ENCODE results near the gene RFTN1. TPM values are rescaled to one million over a fixed set of nuclear protein-coding genes. Genes with fewer than 3 reads are reported as not detected.

RFTN1 gene
- total RNA-seq, 2 experiments from 2014 or later: 81.8 to 152 TPM

DNA sequence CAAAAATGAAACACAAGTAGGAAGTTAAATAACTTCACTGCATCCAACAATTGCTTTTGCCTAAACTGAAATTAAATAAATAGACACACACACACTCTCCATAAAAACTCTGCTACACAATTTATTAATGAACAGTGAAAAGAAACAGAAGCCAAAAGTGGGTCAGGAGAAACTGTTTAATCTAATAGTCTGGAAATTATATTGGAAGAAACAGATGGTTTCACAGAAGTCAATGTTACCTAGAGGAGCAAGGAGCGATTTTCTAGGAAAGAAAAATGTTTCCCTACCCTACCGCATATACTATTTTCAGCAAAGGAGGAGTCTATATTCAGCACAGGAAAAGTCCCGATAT lies 32.0 kb downstream of the RFTN1 start:
- Histone ChIP-seq H4K20me1 (ENCODE audit: insufficient read depth, low read length) (0 out of 2 replicates have a peak, but pooled peaks cover 4% of the 10 kb centered on the region), H3K4me1 (ENCODE audit: insufficient read depth, low read length, poor library complexity, severe bottlenecking) (peaks cover 62% of the 10 kb centered on the region), H3K79me2 (ENCODE audit: insufficient read depth, low read depth, low read length) (peaks cover 100% of the 10 kb centered on the region), H3K9me2 (ENCODE audit: insufficient read depth, low read length) (no peaks in the 10 kb centered on the region), H2AFZ (ENCODE audit: low read length) (no peak overlapping the region), H3K27ac (ENCODE audit: low read depth, low read length, poor library complexity, severe bottlenecking) (peak overlapping the region; percentile 77), H3K9me3 (ENCODE audit: low read length) (peaks cover 13% of the 10 kb centered on the region), H3K4me2 (ENCODE audit: low read length) (peak overlapping the region; percentile 67), H3K4me3 (ENCODE audit: low read depth, low read length, poor library complexity, severe bottlenecking) (peak overlapping the region; percentile 50), H3K36me3 (ENCODE audit: insufficient read depth, low read length) (peaks cover 86% of the 10 kb centered on the region)
- POLR2A ChIA-PET: interaction anchor here (1.0 to 8.4 kb wide), 9 partner anchors 10 to 118 kb away, joined by 5 to 69 read pairs (median 19); no protein-coding TSS in a partner anchor
- intact Hi-C loops (cut with micrococcal nuclease; ENCODE audit: unreplicated experiment): no loop called here
- no peak for DNase-seq (ENCODE audit: low spot score)
- CTCF ChIA-PET (ENCODE audit: unreplicated experiment): interaction anchor here (1.1 kb wide), 1 partner anchor 23 kb away, joined by 4 read pairs; no protein-coding TSS in a partner anchor
- TF ChIP-seq EZH2phosphoT487 (IDR thresholded peaks at IDR 0.05; ENCODE audit: borderline replicate concordance, low read depth, low read length): no peak
- TF ChIP-seq, protein P1, sequence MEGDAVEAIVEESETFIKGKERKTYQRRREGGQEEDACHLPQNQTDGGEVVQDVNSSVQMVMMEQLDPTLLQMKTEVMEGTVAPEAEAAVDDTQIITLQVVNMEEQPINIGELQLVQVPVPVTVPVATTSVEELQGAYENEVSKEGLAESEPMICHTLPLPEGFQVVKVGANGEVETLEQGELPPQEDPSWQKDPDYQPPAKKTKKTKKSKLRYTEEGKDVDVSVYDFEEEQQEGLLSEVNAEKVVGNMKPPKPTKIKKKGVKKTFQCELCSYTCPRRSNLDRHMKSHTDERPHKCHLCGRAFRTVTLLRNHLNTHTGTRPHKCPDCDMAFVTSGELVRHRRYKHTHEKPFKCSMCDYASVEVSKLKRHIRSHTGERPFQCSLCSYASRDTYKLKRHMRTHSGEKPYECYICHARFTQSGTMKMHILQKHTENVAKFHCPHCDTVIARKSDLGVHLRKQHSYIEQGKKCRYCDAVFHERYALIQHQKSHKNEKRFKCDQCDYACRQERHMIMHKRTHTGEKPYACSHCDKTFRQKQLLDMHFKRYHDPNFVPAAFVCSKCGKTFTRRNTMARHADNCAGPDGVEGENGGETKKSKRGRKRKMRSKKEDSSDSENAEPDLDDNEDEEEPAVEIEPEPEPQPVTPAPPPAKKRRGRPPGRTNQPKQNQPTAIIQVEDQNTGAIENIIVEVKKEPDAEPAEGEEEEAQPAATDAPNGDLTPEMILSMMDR (conservative IDR thresholded peaks at IDR 0.05; ENCODE audit: low read length): no peak
- BruUV-seq (replicated peaks): no TSS peak

DNA sequence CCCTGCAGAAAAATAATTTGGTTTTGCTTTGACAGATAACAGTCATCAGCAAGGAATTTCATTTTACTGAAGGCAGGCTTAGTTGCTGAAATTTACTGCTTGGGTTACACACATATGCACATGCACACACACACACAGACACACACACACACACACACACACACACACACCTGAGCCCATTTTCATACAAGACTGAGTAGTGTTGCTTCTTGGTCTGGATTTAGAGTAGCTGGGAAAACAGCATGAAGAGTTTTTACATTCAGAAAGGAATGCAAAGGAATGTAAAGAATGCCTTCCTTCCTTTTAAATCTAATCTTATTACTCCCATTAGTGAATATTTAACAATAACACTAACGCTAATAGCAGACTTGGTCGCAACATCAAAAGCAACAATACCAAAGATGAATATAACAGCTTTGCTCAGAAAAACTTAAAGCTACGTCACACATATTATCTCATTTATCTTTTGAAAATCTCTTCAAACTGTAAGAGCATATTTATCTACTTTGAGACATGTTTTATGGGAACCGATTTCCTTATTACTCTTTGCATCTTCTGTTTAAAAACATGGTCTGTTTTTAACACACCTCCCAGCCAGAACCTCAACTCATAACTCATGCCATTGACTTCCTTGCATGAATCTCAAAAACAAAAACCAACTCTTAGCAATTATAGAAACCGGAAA lies 32.5 kb downstream of the RFTN1 start:
- H3K4me1 ChIP-seq (ENCODE audit: insufficient read depth, low read length, poor library complexity, severe bottlenecking): peaks cover 57% of the 10 kb centered on the region
- intact Hi-C loops (cut with micrococcal nuclease; ENCODE audit: unreplicated experiment): no loop called here
- CTCF ChIA-PET (ENCODE audit: unreplicated experiment): no interaction called here
- H3K27ac ChIP-seq (ENCODE audit: low read depth, low read length, poor library complexity, severe bottlenecking): peak overlapping the region; percentile 77
- peak overlapping the region; percentile 50 for H3K4me3 ChIP-seq (ENCODE audit: low read depth, low read length, poor library complexity, severe bottlenecking)
- H3K4me2 ChIP-seq (ENCODE audit: low read length): peak overlapping the region; percentile 67
- POLR2A ChIA-PET: interaction anchor here (0.7 to 8.4 kb wide), 7 partner anchors 11 to 118 kb away, joined by 3 to 69 read pairs (median 14); no protein-coding TSS in a partner anchor
- peaks cover 100% of the 10 kb centered on the region for H3K79me2 ChIP-seq (ENCODE audit: insufficient read depth, low read depth, low read length)
- BruUV-seq (replicated peaks): no TSS peak
- H3K36me3 ChIP-seq (ENCODE audit: insufficient read depth, low read length): peaks cover 86% of the 10 kb centered on the region
- H3K9me2 ChIP-seq (ENCODE audit: insufficient read depth, low read length): no peaks in the 10 kb centered on the region
- DNase-seq (ENCODE audit: low spot score): peak; percentile 62
- TF ChIP-seq EZH2phosphoT487 (IDR thresholded peaks at IDR 0.05; ENCODE audit: borderline replicate concordance, low read depth, low read length): no peak
- TF ChIP-seq, protein P1 (conservative IDR thresholded peaks at IDR 0.05; ENCODE audit: low read length): no peak
- H3K9me3 ChIP-seq (ENCODE audit: low read length): peaks cover 13% of the 10 kb centered on the region
- 0 out of 2 replicates have a peak, but pooled peaks cover 4% of the 10 kb centered on the region for H4K20me1 ChIP-seq (ENCODE audit: insufficient read depth, low read length)
- no peak overlapping the region for H2AFZ ChIP-seq (ENCODE audit: low read length)

DNA sequence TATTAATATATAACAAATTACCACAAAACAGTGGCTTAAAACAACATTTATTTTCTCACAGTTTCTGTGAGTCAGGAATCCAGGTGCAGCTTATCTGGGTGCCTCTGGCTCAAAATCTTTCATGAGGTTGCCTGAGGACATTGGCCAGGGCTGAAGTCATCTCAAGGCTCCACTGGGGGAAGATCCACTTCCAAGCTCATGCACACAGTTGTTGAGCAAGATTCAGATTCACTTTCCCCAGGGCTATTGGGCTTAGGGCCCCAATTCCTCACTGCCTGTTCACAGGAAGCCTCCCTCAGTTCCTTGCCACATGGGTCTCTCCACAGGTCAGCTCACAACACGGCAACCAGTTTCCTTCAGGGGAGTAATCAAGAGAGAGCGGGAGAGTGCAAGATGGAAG lies 35.0 kb downstream of the RFTN1 start:
- ChIA-PET POLR2A (interaction anchor here (0.7 to 8.4 kb wide), 6 partner anchors 9 to 99 kb away, joined by 3 to 58 read pairs (median 4); no protein-coding TSS in a partner anchor), CTCF (ENCODE audit: unreplicated experiment) (no interaction called here)
- Histone ChIP-seq H2AFZ (ENCODE audit: low read length) (no peak overlapping the region), H3K9me2 (ENCODE audit: insufficient read depth, low read length) (no peaks in the 10 kb centered on the region), H4K20me1 (ENCODE audit: insufficient read depth, low read length) (0 out of 2 replicates have a peak, but pooled peaks cover 4% of the 10 kb centered on the region), H3K27ac (ENCODE audit: low read depth, low read length, poor library complexity, severe bottlenecking) (no peak overlapping the region), H3K36me3 (ENCODE audit: insufficient read depth, low read length) (peaks cover 86% of the 10 kb centered on the region), H3K4me1 (ENCODE audit: insufficient read depth, low read length, poor library complexity, severe bottlenecking) (peaks cover 33% of the 10 kb centered on the region), H3K4me3 (ENCODE audit: low read depth, low read length, poor library complexity, severe bottlenecking) (no peak overlapping the region), H3K4me2 (ENCODE audit: low read length) (no peak overlapping the region), H3K9me3 (ENCODE audit: low read length) (peaks cover 13% of the 10 kb centered on the region), H3K79me2 (ENCODE audit: insufficient read depth, low read depth, low read length) (peaks cover 100% of the 10 kb centered on the region)
- BruUV-seq (replicated peaks): no TSS peak
- intact Hi-C loops (cut with micrococcal nuclease; ENCODE audit: unreplicated experiment): no loop called here
- no peak for TF ChIP-seq EZH2phosphoT487 (IDR thresholded peaks at IDR 0.05; ENCODE audit: borderline replicate concordance, low read depth, low read length)
- TF ChIP-seq, protein P1 (conservative IDR thresholded peaks at IDR 0.05; ENCODE audit: low read length): no peak
- DNase-seq (ENCODE audit: low spot score): no peak

Data from OCI-LY7 (cell line).